Smooth muscle cell (in vitro differentiated cells): ENCODE data around the gene NEIL1. TPM values are rescaled to one million over a fixed set of nuclear protein-coding genes. Genes with fewer than 3 reads are reported as not detected.
"Not testable (repeated sequence)": the region's sequence is repeated elsewhere in the genome, so short reads cannot be mapped to it uniquely, and the experiment has no call there.

Experiments used
- DNase-seq: peaks from one replicate; lab custom pipeline; 2025; ENCODE audit not compliant: unreplicated experiment; lab: John Stamatoyannopoulos, UW
- H2AFZ ChIP-seq: fragments of 200-600 bp; sonication (generic); 2 replicates; pipeline ENCODE4 v1.6.0; 2016; ENCODE audit warnings: antibody characterized with exemption, low read depth, mild to moderate bottlenecking
- H3F3A ChIP-seq: fragments of 200-600 bp; sonication (generic); 2 replicates; pipeline ENCODE4 v1.6.0; 2017; ENCODE audit warnings: antibody characterized with exemption, low read depth
- H3K27ac ChIP-seq: fragments of 200-600 bp; sonication (generic); 2 replicates; pipeline ENCODE4 v1.5.1; 2016; ENCODE audit warnings: low read depth, mild to moderate bottlenecking
- H3K27me3 ChIP-seq: fragments of 200-600 bp; sonication (generic); 2 replicates; pipeline ENCODE4 v1.6.1; 2016; ENCODE audit warnings: low read depth, mild to moderate bottlenecking
- H3K36me3 ChIP-seq: fragments of 200-600 bp; sonication (generic); 2 replicates; pipeline ENCODE4 v1.5.1; 2016; ENCODE audit warnings: low read depth
- H3K4me1 ChIP-seq: fragments of 200-600 bp; sonication (generic); 2 replicates; pipeline ENCODE4 v1.5.1; 2016; ENCODE audit warnings: low read depth
- H3K4me2 ChIP-seq: fragments of 200-600 bp; sonication (generic); 2 replicates; pipeline ENCODE4 v1.6.0; 2016; ENCODE audit warnings: mild to moderate bottlenecking
- H3K4me3 ChIP-seq: fragments of 200-600 bp; sonication (generic); 2 replicates; pipeline ENCODE4 v1.5.1; 2016; ENCODE audit warnings: mild to moderate bottlenecking
- H3K79me2 ChIP-seq: fragments of 200-600 bp; sonication (generic); 2 replicates; pipeline ENCODE4 v1.6.0; 2016; ENCODE audit warnings: low read depth, mild to moderate bottlenecking
- H3K9ac ChIP-seq: fragments of 200-600 bp; sonication (generic); 2 replicates; pipeline ENCODE4 v1.6.0; 2016; ENCODE audit warnings: low read depth
- H3K9me3 ChIP-seq: fragments of 200-600 bp; sonication (generic); replicated peaks from 2 replicates; pipeline ENCODE4 v1.5.1; 2016; ENCODE audit warnings: low read depth
- H4K20me1 ChIP-seq: fragments of 200-600 bp; sonication (generic); 2 replicates; pipeline ENCODE4 v1.6.0; 2016; ENCODE audit warnings: low read depth
- whole genome bisulfite sequencing: methylation state at CpG from one replicate; pipeline ENCODE4 v1.1.7; 2016; ENCODE audit warnings: low lambda C conversion rate; 5-methylcytosine and 5-hydroxymethylcytosine counted together
- polyA plus RNA-seq: library from polyadenylated mRNA; unstranded; fragments of >200 nt; fragmentation: Nextera tagmentation; extraction: Ambion mirVana; gene quantifications from 2 replicates; pipeline ENCODE4 v1.2.1, GENCODE V29; 2016
- total RNA-seq: library from RNA; depleted of rRNA; stranded (reverse); fragments of >200 nt; gene quantifications from 2 replicates; pipeline ENCODE4 v1.2.3, GENCODE V29; 2014
- TF ChIP-seq, protein P1 (sequence below): fragments of 200-600 bp; sonication (generic); IDR thresholded peaks from 2 replicates; pipeline ENCODE4 v1.5.1; 2017; ENCODE audit warnings: borderline replicate concordance, mild to moderate bottlenecking, antibody characterized with exemption; ENCODE audit not compliant: insufficient read depth, poor library complexity, severe bottlenecking

NEIL1 gene
- total and polyA plus RNA-seq, 2 experiments from 2014 or later = 2.5 to 15.1 TPM

- Histone ChIP-seq H3K4me1 (no peaks in the 10 kb centered on the region), H2AFZ (no peak overlapping the region), H3K36me3 (no peaks in the 10 kb centered on the region), H3K9ac (no peak overlapping the region), H3K9me3 (no peaks in the 10 kb centered on the region), H3K4me2 (no peak overlapping the region), H3K27me3 (peaks cover 31% of the 10 kb centered on the region), H3K4me3 (no peak overlapping the region), H3K79me2 (no peaks in the 10 kb centered on the region), H3K27ac (no peak overlapping the region), H3F3A (no peaks in the 10 kb centered on the region), H4K20me1 (no peaks in the 10 kb centered on the region)
- TF ChIP-seq, protein P1, sequence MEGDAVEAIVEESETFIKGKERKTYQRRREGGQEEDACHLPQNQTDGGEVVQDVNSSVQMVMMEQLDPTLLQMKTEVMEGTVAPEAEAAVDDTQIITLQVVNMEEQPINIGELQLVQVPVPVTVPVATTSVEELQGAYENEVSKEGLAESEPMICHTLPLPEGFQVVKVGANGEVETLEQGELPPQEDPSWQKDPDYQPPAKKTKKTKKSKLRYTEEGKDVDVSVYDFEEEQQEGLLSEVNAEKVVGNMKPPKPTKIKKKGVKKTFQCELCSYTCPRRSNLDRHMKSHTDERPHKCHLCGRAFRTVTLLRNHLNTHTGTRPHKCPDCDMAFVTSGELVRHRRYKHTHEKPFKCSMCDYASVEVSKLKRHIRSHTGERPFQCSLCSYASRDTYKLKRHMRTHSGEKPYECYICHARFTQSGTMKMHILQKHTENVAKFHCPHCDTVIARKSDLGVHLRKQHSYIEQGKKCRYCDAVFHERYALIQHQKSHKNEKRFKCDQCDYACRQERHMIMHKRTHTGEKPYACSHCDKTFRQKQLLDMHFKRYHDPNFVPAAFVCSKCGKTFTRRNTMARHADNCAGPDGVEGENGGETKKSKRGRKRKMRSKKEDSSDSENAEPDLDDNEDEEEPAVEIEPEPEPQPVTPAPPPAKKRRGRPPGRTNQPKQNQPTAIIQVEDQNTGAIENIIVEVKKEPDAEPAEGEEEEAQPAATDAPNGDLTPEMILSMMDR = no peak
- no peak for DNase-seq
These were observed 37.1 kb upstream of the NEIL1 start for GRCh38 chr15:75309711-75310110.

DNA sequence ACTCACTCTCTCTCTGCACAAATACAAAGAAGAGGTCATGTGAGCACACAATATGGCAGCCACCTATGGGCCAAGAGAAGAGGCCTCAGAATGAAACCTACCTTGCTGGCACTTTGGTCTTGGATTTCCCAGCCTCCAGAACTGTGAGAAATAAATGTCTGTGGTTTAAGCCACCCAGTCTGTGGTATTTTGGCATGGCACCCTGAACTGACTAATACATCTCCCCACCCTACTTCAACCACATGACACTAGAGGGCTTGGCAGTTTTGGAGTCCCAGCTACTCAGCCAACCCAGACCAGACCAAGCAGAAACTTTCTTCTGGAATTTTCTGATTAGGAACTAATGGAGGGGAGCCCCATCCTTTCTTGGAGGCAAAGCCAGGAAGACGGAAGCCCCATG lies 34.3 kb upstream of the NEIL1 start:
- not testable (repeated sequence) for H2AFZ ChIP-seq, H3K9ac ChIP-seq, H3K27ac ChIP-seq, H3K4me1 ChIP-seq, H3K9me3 ChIP-seq, H3K79me2 ChIP-seq, DNase-seq, H3K36me3 ChIP-seq, H3K4me3 ChIP-seq, H3F3A ChIP-seq, H4K20me1 ChIP-seq, H3K4me2 ChIP-seq
- WGBS = 100% methylated on average over 1 of the region's 1 CpG
- H3K27me3 ChIP-seq = peaks cover 27% of the 10 kb centered on the region

- Histone ChIP-seq H3F3A (no peaks in the 10 kb centered on the region), H3K4me1 (no peaks in the 10 kb centered on the region), H3K79me2 (no peaks in the 10 kb centered on the region), H3K27me3 (peaks cover 19% of the 10 kb centered on the region), H4K20me1 (no peaks in the 10 kb centered on the region), H3K27ac (no peak overlapping the region), H3K9me3 (no peaks in the 10 kb centered on the region), H3K9ac (no peak overlapping the region), H3K36me3 (no peaks in the 10 kb centered on the region), H3K4me3 (no peak overlapping the region), H3K4me2 (no peak overlapping the region), H2AFZ (no peak overlapping the region)
- TF ChIP-seq, protein P1 = no peak
- DNase-seq = no peak
- 96% methylated on average over 13 of the region's 13 CpGs for WGBS
These were observed 33.6 kb upstream of the NEIL1 start for GRCh38 chr15:75313116-75313845.

DNA sequence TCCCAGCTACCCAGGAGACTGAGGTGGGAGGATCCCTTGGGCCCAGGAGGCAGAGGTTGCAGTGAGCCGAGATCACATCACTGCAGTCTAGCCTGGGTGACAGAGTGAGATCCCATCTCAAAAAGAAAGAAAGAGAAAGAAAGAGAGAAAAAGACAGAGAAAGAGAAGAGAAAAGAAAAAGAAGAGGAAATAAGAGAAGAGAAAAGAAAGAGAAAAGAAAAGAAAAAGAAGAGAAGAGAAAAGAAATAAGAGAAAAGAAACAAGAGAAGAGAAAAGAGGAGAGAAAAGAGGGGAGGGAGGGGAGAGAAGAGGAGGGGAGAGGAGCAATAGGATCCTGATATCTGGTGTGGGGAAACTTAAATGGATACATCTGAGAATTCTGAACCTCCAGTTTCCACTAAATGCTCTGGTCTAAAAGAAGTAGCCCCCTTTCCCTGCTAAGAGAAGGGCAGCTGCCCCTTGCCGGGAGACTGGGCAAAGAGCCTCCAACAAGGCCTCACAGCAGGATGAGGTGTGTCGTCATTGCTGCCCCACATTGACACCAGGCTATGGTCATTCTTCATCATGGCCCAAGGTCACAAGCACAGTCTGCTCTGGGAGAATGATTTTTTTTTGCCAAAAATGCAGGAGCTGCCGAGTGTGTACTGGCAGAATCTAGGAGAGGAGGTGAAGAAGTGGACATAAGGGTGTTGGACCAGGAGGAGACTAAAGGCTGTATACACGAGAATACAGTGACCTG lies 32.1 kb upstream of the NEIL1 start:
- Histone ChIP-seq H2AFZ (no peak overlapping the region), H3K27ac (no peak overlapping the region), H3K36me3 (no peaks in the 10 kb centered on the region), H3F3A (no peaks in the 10 kb centered on the region), H3K4me3 (no peak overlapping the region), H3K79me2 (no peaks in the 10 kb centered on the region), H3K9ac (no peak overlapping the region), H3K4me1 (no peaks in the 10 kb centered on the region), H4K20me1 (no peaks in the 10 kb centered on the region), H3K9me3 (no peaks in the 10 kb centered on the region), H3K4me2 (no peak overlapping the region), H3K27me3 (peaks cover 8% of the 10 kb centered on the region)
- WGBS = 87% methylated on average over 5 of the region's 5 CpGs
- TF ChIP-seq, protein P1 = no peak
- no peak for DNase-seq

DNA sequence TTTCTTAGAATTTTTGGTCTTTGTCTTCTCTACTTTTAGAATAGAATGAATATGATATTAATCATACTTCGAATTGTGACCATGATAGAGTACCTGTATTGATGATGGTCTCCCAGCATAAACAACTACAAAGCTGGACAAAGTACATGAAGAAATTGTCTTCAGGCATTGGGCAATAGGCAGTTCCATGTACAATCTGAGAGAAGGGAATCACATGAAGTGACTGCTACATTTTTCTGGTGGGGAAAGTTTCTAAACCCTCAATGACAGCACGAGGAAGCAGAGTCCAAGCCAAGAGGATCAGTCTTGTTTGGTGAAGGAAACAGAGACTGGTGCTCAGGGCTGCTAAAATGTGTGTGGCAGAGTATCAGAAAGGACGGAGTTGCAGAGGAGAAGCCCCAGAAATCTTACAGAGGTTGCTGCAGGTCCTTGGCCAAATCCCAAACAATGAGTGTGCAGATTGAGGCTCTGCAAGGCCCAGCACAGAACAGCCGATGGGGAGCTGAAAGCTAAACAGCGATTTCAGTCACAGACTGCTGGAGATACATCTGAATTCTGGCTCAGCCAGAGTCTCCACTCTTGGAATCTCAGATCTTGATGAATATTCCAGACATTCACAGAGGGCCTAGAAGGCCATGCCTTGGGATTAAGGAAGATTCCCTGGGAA lies 27.5 kb upstream of the NEIL1 start:
- H3K27ac ChIP-seq, H4K20me1 ChIP-seq, H3K4me3 ChIP-seq, H3K4me2 ChIP-seq, DNase-seq, H3K9me3 ChIP-seq, H3K27me3 ChIP-seq, H3K79me2 ChIP-seq, H3K4me1 ChIP-seq, H3K9ac ChIP-seq, H3F3A ChIP-seq, H2AFZ ChIP-seq, H3K36me3 ChIP-seq: not testable (repeated sequence)
- 79% methylated on average over 5 of the region's 5 CpGs for WGBS
